Measurements from ENCODE around the gene RC3H2. TPM values are rescaled to one million over a fixed set of nuclear protein-coding genes. Genes with fewer than 3 reads are reported as not detected.

Gene RC3H2
- total and polyA plus RNA-seq, 2 of the 8 experiments (the other 6 are each of a cell fraction or from before 2014, with no cell fraction given), result 11.2 to 38.4 TPM

- Histone ChIP-seq H4K91ac (replicated peaks; ENCODE audit: insufficient read length, low read length) (no peak overlapping the region), H3K4ac (replicated peaks; ENCODE audit: insufficient read length, low read depth, low read length) (no peak overlapping the region), H3K27me3 (replicated peaks in 1 of 4; ENCODE audit: control insufficient read depth in 3 of 4, extremely low read depth in 1 of 4, insufficient read depth in 3 of 4, low read length in 3 of 4) (no peaks in the 10 kb centered on the region), H3K79me2 (ENCODE audit: control insufficient read depth in 1 of 2, insufficient read depth in 2 of 2, low read length in 2 of 2) (no peaks in the 10 kb centered on the region), H2BK120ac (replicated peaks; ENCODE audit: low read depth, low read length) (no peak overlapping the region), H3K4me1 (replicated peaks in 1 of 4; ENCODE audit: control insufficient read depth in 3 of 4, insufficient read depth in 4 of 4, low read length in 3 of 4) (no peaks in the 10 kb centered on the region), H3K18ac (ENCODE audit: extremely low read depth, low read length) (no peak overlapping the region), H3K79me1 (ENCODE audit: low read depth, low read length) (no peaks in the 10 kb centered on the region), H3K4me3 (ENCODE audit: extremely low read depth in 1 of 4, insufficient read depth in 2 of 4, low read depth in 3 of 4, low read length in 4 of 4) (no peak overlapping the region), H3K9ac (replicated peaks in 1 of 4; ENCODE audit: extremely low read depth in 1 of 4, low read depth in 3 of 4, low read length in 3 of 4) (no peak overlapping the region), H3K9me3 (ENCODE audit: insufficient read depth in 2 of 2, low read depth in 1 of 2, low read length in 1 of 2) (no peaks in the 10 kb centered on the region), H3K14ac (ENCODE audit: insufficient read length) (no peak overlapping the region), H4K5ac (ENCODE audit: insufficient read length, low read depth, low read length) (no peak overlapping the region), H2BK12ac (ENCODE audit: low read depth, low read length) (no peak overlapping the region), H2BK15ac (ENCODE audit: low read length) (no peak overlapping the region), H2AFZ (ENCODE audit: low read length) (no peak overlapping the region), H3K36me3 (ENCODE audit: control insufficient read depth in 2 of 4, insufficient read depth in 4 of 4, low read length in 3 of 4) (peaks cover 7 to 27% (median 13%) of the 10 kb centered on the region in 4 experiments), H3K4me2 (ENCODE audit: insufficient read depth in 1 of 2, low read depth in 2 of 2, low read length in 2 of 2) (no peak overlapping the region), H3K23ac (ENCODE audit: insufficient read length) (no peak overlapping the region), H3K27ac (ENCODE audit: low read depth, low read length) (no peak overlapping the region), H2BK5ac (ENCODE audit: low read depth, low read length) (no peak overlapping the region), H4K20me1 (replicated peaks in 1 of 2; ENCODE audit: control insufficient read depth in 1 of 2, insufficient read depth in 2 of 2, low read length in 2 of 2) (no peaks in the 10 kb centered on the region), H2AK5ac (ENCODE audit: low read depth, low read length) (no peak overlapping the region), H3K23me2 (ENCODE audit: low read depth, low read length) (no peaks in the 10 kb centered on the region), H2BK20ac (ENCODE audit: low read length) (no peak overlapping the region), H3K56ac (replicated peaks; ENCODE audit: insufficient read length, low read depth, low read length) (no peak overlapping the region), H4K8ac (ENCODE audit: extremely low read depth, insufficient read depth, low read length) (no peak overlapping the region; the same call in 1 of the 2 replicates)
- DNase-seq (ENCODE audit: low read depth in 1 of 2, low spot score in 2 of 2) (no peak), FAIRE-seq (no peak)
- CTCF ChIA-PET (ENCODE audit: partially characterized antibody), result interaction anchor here (1.7 kb wide), 1 partner anchor 10 kb away, joined by 6 read pairs; no protein-coding TSS in a partner anchor
- POLR2A ChIA-PET (ENCODE audit: partially characterized antibody), result interaction anchor here (1.9 kb wide), 1 partner anchor 10 kb away, joined by 7 read pairs; no protein-coding TSS in a partner anchor
- 92% methylated on average over 3 of the region's 3 CpGs; no CpG with 5 or more reads in 1 of the 2 experiments for WGBS, 2 experiments (ENCODE audit: extremely low coverage in 1 of 2, insufficient coverage in 1 of 2, insufficient read length in 1 of 2, insufficient replicate concordance in 2 of 2, low coverage in 1 of 2, low lambda C conversion rate in 2 of 2, missing lambda C conversion rate in 1 of 2)
- TF ChIP-seq TBP (IDR thresholded peaks at IDR 0.05; ENCODE audit: low read depth, low read length) (no peak), SP1 (IDR thresholded peaks at IDR 0.05; ENCODE audit: low read depth, low read length) (no peak), CBX8 (IDR thresholded peaks at IDR 0.05; ENCODE audit: borderline replicate concordance, low read depth, low read length) (no peak), BACH1 (IDR thresholded peaks at IDR 0.05; ENCODE audit: low read length) (no peak), EP300 (IDR thresholded peaks at IDR 0.05; ENCODE audit: borderline replicate concordance in 1 of 2, low read depth in 2 of 2, low read length in 2 of 2) (no peak), JUN (IDR thresholded peaks at IDR 0.05; ENCODE audit: low read depth, low read length) (no peak), GABPA (IDR thresholded peaks at IDR 0.05; ENCODE audit: borderline replicate concordance, insufficient read depth, low read length) (no peak), NANOG (IDR thresholded peaks at IDR 0.05; ENCODE audit: insufficient read depth, low read depth, low read length, poor library complexity, severe bottlenecking) (no peak), CREB1 (IDR thresholded peaks at IDR 0.05) (no peak), POLR2AphosphoS5 (IDR thresholded peaks at IDR 0.05; ENCODE audit: low read depth, low read length) (no peak), CHD1 (IDR thresholded peaks at IDR 0.05; ENCODE audit: low read depth, low read length) (no peak), CEBPB (IDR thresholded peaks at IDR 0.05; ENCODE audit: low read depth, low read length) (no peak), CTCF (IDR thresholded peaks at IDR 0.05; ENCODE audit: control extremely low read depth in 1 of 3, insufficient read depth in 1 of 3, low read depth in 1 of 3, low read length in 3 of 3) (no peak)
Observed at GRCh38 chr9:122845116-122845515, 60.0 kb downstream of the RC3H2 start.
